ENCODE data around the gene INSIG2.

DNA sequence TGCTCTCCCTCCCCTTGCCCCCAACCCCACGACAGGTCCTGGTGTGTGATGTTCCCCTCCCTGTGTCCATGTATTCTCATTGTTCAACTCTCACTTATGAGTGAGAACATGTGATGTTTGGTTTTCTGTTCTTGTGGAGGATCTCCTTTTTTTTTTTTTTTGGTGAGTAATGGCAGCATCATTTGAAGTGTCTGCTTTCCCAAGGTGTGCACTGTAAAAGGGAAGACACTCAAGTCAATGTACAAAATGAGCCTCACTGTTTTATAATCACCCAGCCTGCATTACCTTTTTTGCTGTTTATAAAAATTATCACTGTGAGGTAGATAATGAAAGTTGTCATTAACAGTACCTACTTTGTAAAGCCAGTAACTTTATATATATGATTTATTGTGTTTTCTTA lies 56.9 kb downstream of the INSIG2 start:
- TF ChIP-seq, protein P1, sequence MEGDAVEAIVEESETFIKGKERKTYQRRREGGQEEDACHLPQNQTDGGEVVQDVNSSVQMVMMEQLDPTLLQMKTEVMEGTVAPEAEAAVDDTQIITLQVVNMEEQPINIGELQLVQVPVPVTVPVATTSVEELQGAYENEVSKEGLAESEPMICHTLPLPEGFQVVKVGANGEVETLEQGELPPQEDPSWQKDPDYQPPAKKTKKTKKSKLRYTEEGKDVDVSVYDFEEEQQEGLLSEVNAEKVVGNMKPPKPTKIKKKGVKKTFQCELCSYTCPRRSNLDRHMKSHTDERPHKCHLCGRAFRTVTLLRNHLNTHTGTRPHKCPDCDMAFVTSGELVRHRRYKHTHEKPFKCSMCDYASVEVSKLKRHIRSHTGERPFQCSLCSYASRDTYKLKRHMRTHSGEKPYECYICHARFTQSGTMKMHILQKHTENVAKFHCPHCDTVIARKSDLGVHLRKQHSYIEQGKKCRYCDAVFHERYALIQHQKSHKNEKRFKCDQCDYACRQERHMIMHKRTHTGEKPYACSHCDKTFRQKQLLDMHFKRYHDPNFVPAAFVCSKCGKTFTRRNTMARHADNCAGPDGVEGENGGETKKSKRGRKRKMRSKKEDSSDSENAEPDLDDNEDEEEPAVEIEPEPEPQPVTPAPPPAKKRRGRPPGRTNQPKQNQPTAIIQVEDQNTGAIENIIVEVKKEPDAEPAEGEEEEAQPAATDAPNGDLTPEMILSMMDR (IDR thresholded peaks at IDR 0.05): no peak
- no peak for TF ChIP-seq EZH2 (IDR thresholded peaks at IDR 0.05)
- TF ChIP-seq EZH2phosphoT487 (IDR thresholded peaks at IDR 0.05): no peak

All from neural progenitor cell (in vitro differentiated cells).